Nephron (organoid): ENCODE data around the gene RHOBTB3.

Source experiments
- H3K27ac Mint-ChIP-seq, 3 experiments: 2 replicates each; pipeline ENCODE4 v1.8.0; 2020; ENCODE audit warnings: mixed read lengths in 3 of 3, mild to moderate bottlenecking in 2 of 3, moderate library complexity in 1 of 3
- H3K27me3 Mint-ChIP-seq: 2 replicates; pipeline ENCODE4 v1.8.0; 2021; ENCODE audit warnings: low read depth, mild to moderate bottlenecking, moderate library complexity, mixed read lengths
- H3K36me3 Mint-ChIP-seq: 2 replicates; pipeline ENCODE4 v1.8.0; 2020; ENCODE audit warnings: low read depth, mixed read lengths
- H3K4me1 Mint-ChIP-seq: 2 replicates; pipeline ENCODE4 v1.8.0; 2020; ENCODE audit warnings: mixed read lengths
- H3K4me3 Mint-ChIP-seq, 3 experiments: 2 replicates each; pipeline ENCODE4 v1.8.0; 2020; ENCODE audit warnings: mild to moderate bottlenecking in 3 of 3, mixed read lengths in 3 of 3, moderate library complexity in 2 of 3
- H3K9me3 Mint-ChIP-seq: 2 replicates; pipeline ENCODE4 v1.8.0; 2020; ENCODE audit warnings: mixed read lengths
- TF ChIP-seq, protein P1 (sequence below), 3 experiments: fragments of 200-600 bp; sonication (generic); IDR thresholded peaks; one replicate each; pipeline ENCODE4 v1.5.0; 2021; ENCODE audit warnings: antibody characterized with exemption in 3 of 3; ENCODE audit not compliant: unreplicated experiment in 3 of 3

Gene RHOBTB3

DNA sequence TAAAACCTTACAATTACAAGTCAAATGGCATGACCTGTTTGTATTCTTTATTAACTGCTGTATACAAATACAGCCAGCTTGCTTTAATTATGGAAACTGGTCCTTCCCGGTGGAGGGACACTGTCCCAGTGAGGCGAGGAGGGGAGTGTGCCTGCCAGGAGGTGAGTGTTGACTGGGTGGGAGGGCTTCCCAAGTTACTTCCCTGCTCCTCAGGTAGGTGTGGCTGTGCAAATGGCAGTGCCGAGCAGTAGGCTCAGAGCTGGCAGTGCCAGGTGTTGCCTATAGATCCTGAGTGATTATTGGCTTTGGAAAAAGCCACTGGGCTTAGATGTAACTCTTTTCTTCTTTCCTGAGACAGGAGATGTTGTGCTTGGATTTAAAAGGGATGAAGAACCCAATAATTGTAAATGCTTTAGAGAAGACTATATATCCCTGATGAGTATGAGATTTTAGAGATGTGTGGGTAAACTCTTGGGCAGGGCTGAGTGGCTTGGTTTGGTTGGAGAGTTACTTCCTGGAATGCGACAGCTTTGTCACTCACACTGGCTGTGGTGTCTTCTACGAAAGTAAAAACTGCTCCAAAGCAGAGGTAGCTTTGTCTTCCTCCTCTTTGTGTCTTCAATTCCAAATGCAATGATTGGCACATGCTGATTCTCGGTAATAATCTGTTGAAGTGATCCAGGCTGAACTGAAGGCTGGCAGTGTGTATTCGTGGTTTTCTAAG, 47.7 kb downstream of the RHOBTB3 start:
- TF ChIP-seq, protein P1, sequence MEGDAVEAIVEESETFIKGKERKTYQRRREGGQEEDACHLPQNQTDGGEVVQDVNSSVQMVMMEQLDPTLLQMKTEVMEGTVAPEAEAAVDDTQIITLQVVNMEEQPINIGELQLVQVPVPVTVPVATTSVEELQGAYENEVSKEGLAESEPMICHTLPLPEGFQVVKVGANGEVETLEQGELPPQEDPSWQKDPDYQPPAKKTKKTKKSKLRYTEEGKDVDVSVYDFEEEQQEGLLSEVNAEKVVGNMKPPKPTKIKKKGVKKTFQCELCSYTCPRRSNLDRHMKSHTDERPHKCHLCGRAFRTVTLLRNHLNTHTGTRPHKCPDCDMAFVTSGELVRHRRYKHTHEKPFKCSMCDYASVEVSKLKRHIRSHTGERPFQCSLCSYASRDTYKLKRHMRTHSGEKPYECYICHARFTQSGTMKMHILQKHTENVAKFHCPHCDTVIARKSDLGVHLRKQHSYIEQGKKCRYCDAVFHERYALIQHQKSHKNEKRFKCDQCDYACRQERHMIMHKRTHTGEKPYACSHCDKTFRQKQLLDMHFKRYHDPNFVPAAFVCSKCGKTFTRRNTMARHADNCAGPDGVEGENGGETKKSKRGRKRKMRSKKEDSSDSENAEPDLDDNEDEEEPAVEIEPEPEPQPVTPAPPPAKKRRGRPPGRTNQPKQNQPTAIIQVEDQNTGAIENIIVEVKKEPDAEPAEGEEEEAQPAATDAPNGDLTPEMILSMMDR (IDR thresholded peaks at IDR 0.05; ENCODE audit: unreplicated experiment in 3 of 3) = no peak
- H3K9me3 Mint-ChIP-seq = no peaks in the 10 kb centered on the region
- peak overlapping the region in 2 of 3 experiments; percentile 5 to 10 for H3K27ac Mint-ChIP-seq
- peaks cover 8% of the 10 kb centered on the region for H3K4me1 Mint-ChIP-seq
- H3K27me3 Mint-ChIP-seq = no peaks in the 10 kb centered on the region
- peaks cover 17% of the 10 kb centered on the region for H3K36me3 Mint-ChIP-seq
- H3K4me3 Mint-ChIP-seq = no peak overlapping the region

DNA sequence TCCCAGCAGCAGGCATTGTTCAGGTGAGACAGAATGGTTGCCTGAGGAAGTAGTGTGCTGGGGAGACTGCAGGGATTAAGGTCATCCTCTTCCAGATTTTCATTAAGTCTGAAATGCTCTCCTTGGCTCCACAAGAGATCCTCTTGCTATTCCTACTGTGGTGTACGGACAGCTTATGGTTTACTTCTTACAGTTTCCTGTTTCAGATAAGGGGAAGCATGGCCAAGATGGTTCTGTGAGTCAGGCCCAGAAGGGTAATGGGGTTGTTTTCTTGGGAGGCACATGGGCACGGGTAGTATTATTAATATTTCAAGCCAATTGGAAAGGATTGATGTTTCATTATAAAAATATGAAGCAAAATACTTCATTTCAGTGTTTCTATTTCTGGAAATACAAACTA, 48.5 kb downstream of the RHOBTB3 start:
- no peaks in the 10 kb centered on the region for H3K27me3 Mint-ChIP-seq
- TF ChIP-seq, protein P1 (IDR thresholded peaks at IDR 0.05; ENCODE audit: unreplicated experiment in 3 of 3) = no peak
- no peak overlapping the region for H3K4me3 Mint-ChIP-seq
- peaks cover 25% of the 10 kb centered on the region for H3K36me3 Mint-ChIP-seq
- no peaks in the 10 kb centered on the region for H3K9me3 Mint-ChIP-seq
- peaks cover 8% of the 10 kb centered on the region for H3K4me1 Mint-ChIP-seq
- H3K27ac Mint-ChIP-seq = peak overlapping the region in 2 of 3 experiments; percentile 10 to 59

DNA sequence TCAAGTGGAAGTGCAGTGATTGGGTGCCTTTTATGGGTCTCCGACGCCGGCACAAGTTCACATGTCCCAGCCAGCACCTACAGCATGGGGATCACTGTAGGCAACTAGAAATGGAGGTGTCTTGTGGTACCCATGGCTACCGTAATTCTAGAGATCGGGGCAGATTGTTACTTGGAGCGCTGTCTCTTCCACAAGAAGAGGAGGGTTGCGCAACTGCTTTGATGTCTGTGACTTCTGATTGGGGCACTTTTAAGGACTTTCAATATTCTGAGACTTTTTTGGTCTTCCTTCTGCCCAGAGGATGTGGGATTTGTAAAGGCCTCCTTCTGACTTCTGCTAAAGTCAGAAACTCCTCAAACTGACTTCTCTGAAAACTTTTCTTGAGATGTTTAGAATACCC, 49.5 kb downstream of the RHOBTB3 start:
- Mint-ChIP-seq H3K4me1 (peaks cover 12% of the 10 kb centered on the region), H3K27ac (peak overlapping the region; percentile 32 to 73 (median 62)), H3K27me3 (no peaks in the 10 kb centered on the region), H3K4me3 (no peak overlapping the region), H3K36me3 (peaks cover 35% of the 10 kb centered on the region), H3K9me3 (no peaks in the 10 kb centered on the region)
- TF ChIP-seq, protein P1 (IDR thresholded peaks at IDR 0.05; ENCODE audit: unreplicated experiment in 3 of 3) = no peak

DNA sequence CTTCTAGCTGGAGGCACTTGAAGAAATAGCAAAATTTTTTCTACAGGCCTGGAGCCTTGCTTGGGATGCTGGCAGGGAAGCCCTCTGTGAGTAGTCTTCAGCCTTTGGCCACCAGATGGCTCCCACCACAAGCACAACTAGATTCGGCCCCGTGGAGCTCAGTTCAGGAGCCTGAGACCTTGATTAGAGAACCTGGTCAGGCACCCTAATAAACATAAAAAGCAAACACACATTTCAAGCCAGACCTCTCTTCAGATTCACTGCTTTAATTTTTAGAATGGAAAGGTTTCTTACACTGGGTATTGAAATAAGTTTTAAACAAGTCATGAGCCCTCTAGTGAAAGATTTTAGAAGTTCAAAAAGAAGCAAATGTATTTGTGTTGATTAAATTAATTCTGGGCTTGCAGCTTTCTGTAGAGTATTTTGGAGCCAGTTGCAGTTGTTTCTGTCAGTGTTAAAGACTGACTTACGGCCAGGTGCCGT, 50.0 kb downstream of the RHOBTB3 start:
- Mint-ChIP-seq H3K36me3 (peaks cover 40% of the 10 kb centered on the region), H3K27ac (peak overlapping the region; percentile 32 to 73 (median 62)), H3K4me1 (peaks cover 12% of the 10 kb centered on the region), H3K27me3 (no peaks in the 10 kb centered on the region), H3K4me3 (no peak overlapping the region), H3K9me3 (no peaks in the 10 kb centered on the region)
- TF ChIP-seq, protein P1 (IDR thresholded peaks at IDR 0.05; ENCODE audit: unreplicated experiment in 3 of 3) = peak; percentile 85 to 98 (median 89)

DNA sequence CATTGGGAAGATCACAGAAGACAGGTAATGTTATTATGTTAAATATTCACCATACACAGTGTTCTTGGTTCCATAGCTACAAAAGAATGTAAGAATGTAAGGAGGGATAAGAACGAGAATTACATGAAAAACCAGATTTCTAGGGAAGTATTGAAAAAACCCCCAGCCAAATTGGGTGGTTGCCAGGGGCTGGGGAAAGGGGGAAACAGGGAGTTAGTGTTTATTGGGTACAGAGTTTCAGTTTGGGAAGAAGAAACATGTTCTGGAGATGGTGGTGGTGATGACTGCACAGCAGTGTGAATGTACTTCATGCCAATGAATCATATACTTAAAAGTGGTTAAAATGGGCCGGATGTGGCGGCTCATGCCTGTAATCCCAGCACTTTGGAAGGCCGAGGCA, 51.0 kb downstream of the RHOBTB3 start:
- Mint-ChIP-seq H3K9me3 (no peaks in the 10 kb centered on the region), H3K36me3 (peaks cover 50% of the 10 kb centered on the region), H3K27me3 (no peaks in the 10 kb centered on the region), H3K27ac (no peak overlapping the region), H3K4me1 (peaks cover 12% of the 10 kb centered on the region), H3K4me3 (no peak overlapping the region)
- TF ChIP-seq, protein P1 (IDR thresholded peaks at IDR 0.05; ENCODE audit: unreplicated experiment in 3 of 3) = no peak

DNA sequence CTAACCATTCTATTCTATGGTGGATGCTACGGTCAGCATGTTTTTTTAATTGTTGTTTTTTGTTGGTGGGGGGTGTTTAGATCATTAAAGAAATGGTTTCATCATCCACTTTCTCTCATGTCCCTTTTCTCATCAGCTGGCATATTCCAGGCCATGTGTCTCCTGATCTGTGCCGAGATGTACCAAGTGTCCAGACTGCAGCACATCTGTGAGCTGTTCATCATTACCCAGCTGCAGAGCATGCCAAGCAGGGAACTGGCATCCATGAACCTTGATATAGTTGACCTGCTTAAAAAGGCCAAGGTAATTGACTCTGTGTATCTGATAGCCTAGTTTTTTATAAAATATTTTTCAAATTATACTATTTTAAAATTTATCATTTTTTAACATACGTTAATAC, 52.5 kb downstream of the RHOBTB3 start:
- H3K36me3 Mint-ChIP-seq = peaks cover 59% of the 10 kb centered on the region
- no peaks in the 10 kb centered on the region for H3K27me3 Mint-ChIP-seq
- no peaks in the 10 kb centered on the region for H3K9me3 Mint-ChIP-seq
- peaks cover 12% of the 10 kb centered on the region for H3K4me1 Mint-ChIP-seq
- H3K4me3 Mint-ChIP-seq = no peak overlapping the region
- H3K27ac Mint-ChIP-seq = no peak overlapping the region
- TF ChIP-seq, protein P1 (IDR thresholded peaks at IDR 0.05; ENCODE audit: unreplicated experiment in 3 of 3) = no peak
